Stimulated activated CD4-positive, alpha-beta T cell treated with anti-CD3 and anti-CD28 coated beads, Interleukin-15, amount 100 ng/mL, for 1 hour (primary cell): Measurements from ENCODE around the gene DNAH1.
"Not testable (repeated sequence)": the region's sequence is repeated elsewhere in the genome, so short reads cannot be mapped to it uniquely, and the experiment has no call there.

Experiments used
- DNase-seq, 2 donors: peaks; one replicate each; pipeline ENCODE4 v3.0.0-alpha.2; 2020; ENCODE audit warnings: low read depth in 1 of 2, low spot score in 1 of 2

Gene DNAH1

GRCh38 chr3:52331906-52332305, 15.8 kb downstream of the DNAH1 start:
- DNase-seq, result no peak

DNA sequence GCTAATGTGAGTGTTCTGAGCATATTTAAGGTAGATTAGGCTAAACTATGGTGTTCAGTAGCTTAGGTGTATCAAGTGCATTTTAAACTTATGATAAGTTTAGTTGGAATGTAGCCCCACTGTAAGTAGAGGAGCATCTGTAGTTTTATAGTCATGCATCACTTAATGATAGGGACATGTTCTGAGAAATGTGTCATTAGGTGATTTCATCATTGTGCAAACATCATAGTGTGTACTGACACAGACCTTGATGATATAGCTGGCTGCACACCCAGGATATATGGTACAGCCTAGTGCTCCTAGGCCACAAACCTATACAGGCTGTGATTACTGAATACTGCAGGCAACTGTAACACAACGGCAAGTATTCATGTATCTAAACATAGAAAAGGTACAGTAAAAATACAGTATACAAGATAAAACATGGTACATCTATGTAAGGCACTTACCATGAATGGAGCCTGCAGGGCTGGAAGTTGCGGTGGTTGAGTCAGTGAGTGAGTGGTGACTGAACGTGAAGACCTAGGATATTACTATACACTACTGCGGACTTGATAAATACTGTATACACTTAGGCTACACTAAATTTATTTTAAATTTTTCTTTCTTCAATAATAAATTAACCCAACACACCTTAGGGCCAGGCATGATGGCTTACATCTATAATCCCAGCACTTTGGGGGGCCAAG, 17.9 kb downstream of the DNAH1 start:
- DNase-seq, result no peak

GRCh38 chr3:52338131-52338530, 22.0 kb downstream of the DNAH1 start:
- not testable (repeated sequence) for DNase-seq

DNA sequence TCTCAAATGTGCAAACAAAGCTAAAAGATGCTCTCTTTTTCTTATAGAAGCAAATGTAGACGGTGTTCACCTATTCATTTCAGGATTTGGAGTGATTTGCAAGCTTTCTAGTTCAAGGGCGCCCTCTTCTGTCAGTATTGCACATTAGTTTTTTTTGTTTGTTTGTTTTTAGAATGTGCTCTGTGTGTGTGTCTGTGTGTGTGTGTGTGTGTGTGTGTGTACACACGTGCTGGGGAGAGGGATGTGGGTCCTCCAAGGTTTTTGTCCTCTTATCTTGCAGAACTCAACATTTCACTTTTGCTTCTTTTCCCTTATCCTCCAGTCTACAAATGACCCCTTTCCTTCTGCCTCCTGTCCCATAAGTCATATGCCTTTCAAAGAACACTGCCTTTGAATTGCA, 23.5 kb downstream of the DNAH1 start:
- DNase-seq, result peak in 1 of 2 donors; percentile 5

DNA sequence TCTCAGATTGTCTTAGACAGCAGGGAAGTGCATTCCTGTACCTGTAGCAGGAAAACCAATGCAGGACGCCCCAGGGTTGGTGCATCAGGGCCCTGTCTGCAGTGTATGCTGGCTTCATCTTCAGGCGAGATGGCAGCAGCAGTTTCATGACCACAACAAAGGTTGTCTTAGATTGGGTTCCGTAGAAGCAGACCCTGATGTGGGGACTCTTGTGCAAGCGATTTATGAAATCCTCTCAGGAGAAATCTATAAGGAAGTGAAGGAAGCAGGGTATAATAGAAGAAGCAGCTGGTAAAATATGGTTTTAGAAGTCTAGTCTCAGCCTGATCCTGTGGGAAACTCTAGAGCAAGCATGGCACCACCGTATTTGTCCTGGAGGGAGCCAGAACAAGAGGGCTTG, 25.0 kb downstream of the DNAH1 start:
- DNase-seq, result no peak

DNA sequence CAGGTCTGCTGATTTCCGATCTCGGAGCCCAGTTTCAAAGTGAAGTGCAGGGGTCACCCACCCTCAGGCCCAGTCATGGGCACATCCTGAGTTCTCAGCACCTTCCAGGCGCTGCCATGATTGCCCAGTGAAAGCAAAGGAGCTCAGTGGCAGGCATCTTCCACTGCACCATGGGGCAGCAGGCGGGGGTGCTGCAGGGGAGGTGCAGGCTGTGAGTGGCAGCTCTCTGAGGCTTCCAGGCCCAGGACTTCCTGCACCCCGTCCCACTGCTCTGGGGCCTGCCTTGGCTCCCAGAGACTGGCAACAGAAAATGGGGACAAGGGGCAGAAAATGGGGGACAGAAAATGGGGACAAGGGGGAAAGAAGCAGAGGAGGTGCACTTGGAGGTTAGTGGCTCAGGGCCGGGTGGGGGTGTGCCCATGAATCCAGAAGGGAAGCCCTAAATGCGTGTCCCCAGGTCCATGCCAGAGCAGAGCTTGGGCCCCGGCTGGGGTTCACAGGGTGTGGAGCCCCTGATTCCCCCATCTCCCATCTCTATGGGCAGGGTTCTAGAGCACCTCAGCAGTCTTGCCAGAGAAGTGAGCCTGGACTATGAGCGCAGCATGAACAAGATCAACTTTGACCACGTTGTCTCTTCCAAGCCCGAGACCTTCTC, 28.0 kb downstream of the DNAH1 start:
- no peak for DNase-seq

DNA sequence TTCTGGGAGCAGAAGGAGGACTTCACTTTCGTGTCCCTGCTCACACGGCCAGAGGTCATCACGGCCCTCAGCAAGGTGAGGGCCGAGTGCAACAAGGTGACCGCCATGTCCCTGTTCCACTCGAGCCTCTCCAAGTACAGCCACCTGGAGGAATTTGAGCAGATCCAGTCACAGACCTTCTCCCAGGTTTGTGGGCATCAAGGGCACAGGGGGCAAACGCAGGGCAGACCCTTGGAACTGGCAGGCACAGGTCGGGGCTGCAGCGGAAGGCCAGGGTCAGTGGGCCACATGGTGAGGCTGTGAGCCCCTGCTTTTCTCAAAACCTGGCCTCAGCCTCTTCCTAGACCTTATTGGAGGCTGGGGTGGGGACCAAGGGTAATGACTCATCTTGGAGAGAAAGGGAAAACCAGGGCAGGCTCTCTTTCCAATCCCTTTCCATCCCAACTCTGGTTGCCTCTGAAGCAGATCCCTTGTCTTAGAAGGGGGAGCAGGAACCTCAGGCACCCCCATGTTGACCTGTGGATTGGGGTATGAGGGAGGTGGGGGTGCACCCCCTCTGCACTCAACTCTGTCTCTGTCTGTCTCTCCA, 29.5 kb downstream of the DNAH1 start:
- no peak for DNase-seq

GRCh38 chr3:52346623-52347530, 30.8 kb downstream of the DNAH1 start:
- no peak for DNase-seq

DNA sequence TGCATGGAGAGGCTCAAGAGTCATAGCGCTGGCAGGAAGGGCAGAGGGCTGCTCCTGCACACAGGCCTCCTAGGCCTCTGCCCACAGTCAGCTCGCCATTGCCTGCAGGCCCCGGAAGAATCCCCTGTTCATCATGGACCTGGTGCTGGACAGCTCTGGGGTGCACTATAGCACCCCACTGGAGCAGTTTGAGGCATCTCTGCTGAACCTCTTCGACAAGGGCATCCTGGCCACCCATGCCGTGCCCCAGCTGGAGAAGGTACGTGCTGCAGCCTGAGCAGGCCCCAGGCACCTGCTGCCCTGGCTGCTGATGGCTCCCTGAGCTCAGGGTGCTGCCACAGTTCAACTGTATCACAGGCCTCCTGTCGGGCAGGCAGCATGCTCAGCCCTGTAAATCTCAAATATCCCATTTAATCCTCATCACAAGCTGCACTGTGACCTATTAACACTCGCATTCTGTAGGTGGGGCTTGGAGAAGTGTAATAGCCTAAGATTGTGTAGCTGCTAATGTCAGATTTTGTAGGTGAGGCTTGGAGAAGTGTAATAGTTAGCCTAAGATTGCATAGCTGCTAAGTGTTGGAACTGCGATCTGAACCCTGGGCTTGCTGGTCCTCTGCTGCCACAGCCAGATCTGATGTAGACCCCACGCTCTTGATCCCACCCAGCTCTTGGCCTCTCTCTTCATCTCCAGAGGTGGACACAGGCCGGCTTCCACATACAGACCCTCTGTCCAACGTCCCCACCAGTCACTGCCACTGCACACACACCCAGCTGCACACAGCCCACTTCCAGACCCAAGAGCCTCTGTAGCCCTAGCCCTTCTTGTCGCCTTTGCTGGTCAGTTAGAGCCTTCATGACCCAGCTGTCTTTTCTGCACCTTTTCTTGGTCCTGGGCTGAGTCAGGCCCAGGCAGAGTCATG, 31.9 kb downstream of the DNAH1 start:
- no peak for DNase-seq

GRCh38 chr3:52349131-52349530, 33.0 kb downstream of the DNAH1 start:
- DNase-seq, result no peak

DNA sequence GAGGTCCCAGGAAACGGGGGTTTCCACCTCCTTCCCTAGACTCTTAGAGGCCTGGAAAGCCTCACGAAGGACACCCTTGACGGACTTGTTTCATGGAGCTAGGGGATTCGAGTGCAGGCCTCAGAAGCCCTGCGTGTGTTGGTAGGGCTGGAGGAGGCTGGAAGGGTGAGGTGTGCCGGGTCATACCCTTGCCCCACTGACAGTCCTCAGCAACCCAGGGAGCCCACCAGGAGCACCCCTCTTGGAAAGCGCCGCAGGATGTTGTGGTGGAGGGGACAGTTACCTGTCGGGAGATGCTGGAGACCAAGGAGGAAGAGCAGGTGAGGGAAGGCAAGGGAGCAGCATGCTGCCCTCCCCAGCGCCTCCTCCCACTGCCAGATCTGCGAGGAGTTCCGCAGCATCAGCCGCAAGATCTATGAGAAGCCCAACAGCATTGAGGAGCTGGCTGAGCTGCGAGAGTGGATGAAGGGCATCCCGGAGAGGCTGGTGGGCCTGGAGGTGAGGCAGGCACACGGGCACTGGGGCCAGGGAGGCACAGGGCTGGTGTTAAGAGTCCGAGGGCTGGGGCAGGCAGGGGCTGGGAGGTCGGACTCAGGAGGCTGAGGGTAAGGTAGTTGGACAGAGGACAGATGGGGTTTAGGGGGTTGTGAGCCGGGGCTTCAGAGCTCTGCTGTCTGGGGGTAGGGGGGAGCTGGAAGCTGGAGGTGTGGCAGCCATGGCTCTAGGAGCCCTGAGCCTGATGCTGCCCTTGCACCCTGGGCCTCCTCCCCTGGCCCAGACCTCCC, 33.7 kb downstream of the DNAH1 start:
- DNase-seq, result no peak

DNA sequence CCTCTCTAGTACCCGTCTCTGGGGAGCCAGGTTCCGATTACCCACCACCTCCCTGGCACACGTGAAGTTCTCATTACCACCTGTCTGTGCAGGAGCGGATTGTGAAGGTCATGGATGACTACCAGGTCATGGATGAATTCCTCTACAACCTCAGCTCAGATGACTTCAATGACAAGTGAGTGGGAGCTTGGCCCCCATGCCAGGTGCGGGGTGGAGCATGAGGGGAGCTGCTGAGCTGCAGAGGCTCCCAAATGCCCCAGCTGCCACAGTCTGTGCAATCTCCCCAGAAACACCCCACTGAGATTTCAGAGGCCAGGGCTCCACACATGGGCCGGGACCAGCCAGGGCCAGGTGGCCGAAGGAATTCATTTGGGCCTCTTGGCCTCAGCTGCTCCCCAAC, 34.3 kb downstream of the DNAH1 start:
- DNase-seq, result no peak

DNA sequence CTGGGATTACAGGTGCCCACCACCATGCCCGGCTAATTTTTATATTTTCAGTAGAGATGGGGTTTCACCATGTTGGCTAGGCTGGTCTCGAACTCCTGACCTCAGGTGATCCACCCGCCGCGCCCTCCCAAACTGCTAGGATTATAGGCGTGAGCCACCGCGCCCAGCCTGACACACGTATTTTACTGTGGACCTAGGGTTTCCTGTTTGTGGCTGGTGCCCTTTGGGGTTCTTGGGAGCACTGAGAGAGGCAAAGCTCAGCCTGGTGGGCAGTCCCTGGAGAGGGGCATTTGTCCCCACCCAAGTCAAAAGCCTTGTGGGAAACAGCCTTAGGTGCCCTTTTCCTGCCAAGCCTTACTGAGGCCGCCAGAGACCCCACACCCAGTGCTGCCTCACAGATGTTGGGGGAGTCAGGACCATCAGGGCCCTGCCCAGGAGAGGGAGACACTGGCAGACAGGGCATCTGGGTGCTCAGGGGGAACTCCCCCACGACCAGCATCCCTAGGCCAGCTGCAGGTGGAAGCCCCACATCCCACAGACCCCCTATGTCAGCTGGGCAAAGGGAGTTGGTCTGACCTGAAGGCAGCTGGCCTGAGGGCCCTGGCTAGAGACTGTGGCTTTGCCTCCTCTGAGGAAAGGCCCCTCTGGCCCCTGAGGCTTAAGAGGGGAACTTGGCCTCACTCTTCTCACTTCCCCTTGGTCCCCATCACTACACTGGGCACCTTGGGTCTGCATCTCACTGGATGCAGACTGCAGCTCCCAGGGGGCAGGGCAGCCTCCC, 35.1 kb downstream of the DNAH1 start:
- DNase-seq, result no peak

- no peak for DNase-seq
These were observed 35.7 kb downstream of the DNAH1 start for GRCh38 chr3:52351762-52352368.

DNA sequence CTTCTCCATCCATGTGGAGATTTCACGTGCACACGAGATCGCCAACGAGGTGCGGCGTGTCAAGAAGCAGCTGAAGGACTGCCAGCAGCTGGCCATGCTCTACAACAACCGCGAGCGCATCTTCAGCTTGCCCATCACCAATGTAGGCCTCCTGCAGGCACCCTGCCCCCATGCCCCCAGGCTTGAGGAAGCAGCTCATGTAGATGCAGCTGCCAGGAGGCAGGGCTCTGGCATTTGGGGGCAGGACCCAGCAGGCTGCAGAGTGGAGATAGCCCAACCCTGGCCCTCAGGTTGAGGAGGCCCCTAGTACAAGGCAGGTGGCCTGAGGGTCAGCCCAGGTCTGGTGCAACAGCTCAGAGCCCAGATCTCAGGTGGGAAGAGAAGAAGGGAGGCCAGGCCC, 36.4 kb downstream of the DNAH1 start:
- no peak for DNase-seq

- DNase-seq, result no peak
These were observed 37.3 kb downstream of the DNAH1 start for GRCh38 chr3:52353291-52353855.

DNA sequence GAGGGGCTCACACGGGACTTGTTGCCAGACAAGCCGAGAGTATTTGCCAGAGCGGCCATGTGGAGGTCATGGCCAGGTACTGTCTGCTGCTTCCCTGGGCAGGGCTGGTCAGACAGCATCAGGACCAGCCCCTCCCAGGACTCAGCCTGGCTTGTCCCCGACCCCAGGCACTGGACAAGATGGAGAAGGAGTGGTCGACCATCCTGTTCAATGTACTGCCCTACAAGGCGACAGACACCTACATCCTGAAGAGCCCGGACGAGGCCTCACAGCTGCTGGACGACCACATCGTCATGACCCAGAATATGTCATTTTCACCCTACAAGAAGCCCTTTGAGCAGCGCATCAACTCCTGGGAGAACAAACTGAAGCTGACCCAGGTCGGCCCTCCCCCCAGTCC, 38.6 kb downstream of the DNAH1 start:
- no peak for DNase-seq

GRCh38 chr3:52355526-52355925, 39.4 kb downstream of the DNAH1 start:
- no peak for DNase-seq
